Effector memory CD4-positive, alpha-beta T cell (primary cell): Measurements from ENCODE around the gene YPEL1.

ENCODE experiments used
- DNase-seq, 3 donors: peaks; one replicate each; pipeline ENCODE4 v3.0.0-alpha.2; 2020
- H3K27ac ChIP-seq: 2 replicates; pipeline ENCODE4 v1.7.0; 2013; ENCODE audit warnings: mild to moderate bottlenecking, low read length, moderate library complexity; ENCODE audit not compliant: insufficient read depth, poor library complexity, severe bottlenecking
- H3K27me3 ChIP-seq: replicated peaks from 2 replicates; pipeline ENCODE4 v1.7.0; 2013; ENCODE audit warnings: mild to moderate bottlenecking, low read length; ENCODE audit not compliant: insufficient read depth, control insufficient read depth, poor library complexity, severe bottlenecking
- H3K36me3 ChIP-seq: 2 replicates; pipeline ENCODE4 v1.7.0; 2013; ENCODE audit warnings: mild to moderate bottlenecking, low read length, moderate library complexity; ENCODE audit not compliant: control insufficient read depth, insufficient read depth
- H3K4me1 ChIP-seq: 2 replicates; pipeline ENCODE4 v1.7.0; 2013; ENCODE audit warnings: low read length, mild to moderate bottlenecking; ENCODE audit not compliant: control insufficient read depth, insufficient read depth, poor library complexity, severe bottlenecking
- H3K4me3 ChIP-seq: 2 replicates; pipeline ENCODE4 v1.7.0; 2013; ENCODE audit warnings: low read length, low read depth, mild to moderate bottlenecking; ENCODE audit not compliant: insufficient read depth, poor library complexity, severe bottlenecking
- H3K9me3 ChIP-seq: 2 replicates; pipeline ENCODE4 v1.7.0; 2013; ENCODE audit warnings: mild to moderate bottlenecking, low read length, moderate library complexity; ENCODE audit not compliant: control insufficient read depth

YPEL1 gene

GRCh38 chr22:21712751-21713427 lies 22.7 kb downstream of the YPEL1 start:
- no peak overlapping the region for H3K27ac ChIP-seq
- H3K27me3 ChIP-seq: no peaks in the 10 kb centered on the region
- peak; percentile 22 to 42 (median 39) for DNase-seq
- H3K9me3 ChIP-seq: no peaks in the 10 kb centered on the region
- no peaks in the 10 kb centered on the region for H3K36me3 ChIP-seq
- H3K4me1 ChIP-seq: no peaks in the 10 kb centered on the region
- H3K4me3 ChIP-seq: no peak overlapping the region

GRCh38 chr22:21711851-21712250 lies 23.7 kb downstream of the YPEL1 start:
- DNase-seq: no peak
- no peaks in the 10 kb centered on the region for H3K9me3 ChIP-seq
- no peaks in the 10 kb centered on the region for H3K36me3 ChIP-seq
- H3K27me3 ChIP-seq: no peaks in the 10 kb centered on the region
- no peak overlapping the region for H3K27ac ChIP-seq
- no peaks in the 10 kb centered on the region for H3K4me1 ChIP-seq
- H3K4me3 ChIP-seq: no peak overlapping the region

DNA sequence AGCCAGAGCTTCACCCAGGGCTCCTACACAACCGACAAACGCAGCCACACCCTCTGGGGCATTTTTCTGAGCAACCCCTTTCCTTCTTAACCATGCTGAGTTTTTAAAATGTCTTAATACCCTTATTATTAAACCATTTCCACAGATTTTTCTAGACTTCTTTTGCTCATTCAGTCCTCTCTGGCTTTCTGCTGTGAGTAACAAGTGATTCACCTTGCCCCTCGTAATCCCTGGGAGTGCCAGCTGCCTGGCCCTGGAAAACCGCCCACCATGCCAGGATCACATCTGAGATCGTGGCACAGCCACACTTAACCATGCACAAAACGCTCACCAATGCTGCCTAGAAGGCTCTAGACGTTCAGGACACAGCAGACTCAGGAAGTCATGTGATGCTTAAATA lies 25.4 kb downstream of the YPEL1 start:
- Histone ChIP-seq H3K27me3 (no peaks in the 10 kb centered on the region), H3K36me3 (no peaks in the 10 kb centered on the region), H3K4me3 (no peak overlapping the region), H3K4me1 (no peaks in the 10 kb centered on the region), H3K27ac (no peak overlapping the region), H3K9me3 (no peaks in the 10 kb centered on the region)
- no peak for DNase-seq

DNA sequence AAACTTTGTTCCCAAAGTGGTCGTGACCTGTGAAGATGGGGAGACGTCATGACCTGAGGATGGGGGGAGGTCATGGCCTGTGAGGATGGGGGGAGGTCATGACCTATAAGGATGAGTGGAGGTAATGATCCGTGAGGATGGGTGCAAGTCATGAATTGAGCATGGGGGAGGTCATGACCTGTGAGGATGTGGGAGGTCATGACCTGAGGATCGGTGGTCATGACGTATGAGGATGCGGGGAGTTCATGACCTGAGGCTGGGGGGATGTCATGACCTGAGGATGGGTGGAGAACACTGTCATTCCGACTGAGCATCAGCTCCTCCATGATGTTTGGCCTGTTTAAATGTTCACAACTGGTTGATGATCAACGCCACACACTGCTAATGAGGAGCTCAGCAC lies 25.9 kb downstream of the YPEL1 start:
- Histone ChIP-seq H3K27ac (no peak overlapping the region), H3K27me3 (no peaks in the 10 kb centered on the region)

DNA sequence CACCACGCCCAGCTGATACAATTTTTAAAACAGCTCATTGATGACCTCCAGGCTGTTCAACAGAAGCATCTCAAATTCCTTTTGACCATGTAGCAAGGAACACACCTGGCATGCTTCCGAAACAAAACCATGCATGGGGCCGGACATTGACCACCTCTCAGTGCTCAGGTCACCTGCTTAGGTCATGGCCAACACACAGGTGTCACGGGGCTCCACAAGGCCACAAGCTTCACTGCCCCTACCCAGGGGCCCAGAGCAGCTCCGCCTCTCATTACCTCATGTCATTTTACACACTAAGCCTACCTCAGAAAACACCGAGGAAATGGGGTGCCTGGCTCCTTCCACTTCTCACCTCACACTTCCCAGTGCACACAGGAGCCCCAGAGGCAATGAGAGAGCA lies 26.6 kb downstream of the YPEL1 start:
- Histone ChIP-seq H3K27me3 (no peaks in the 10 kb centered on the region), H3K36me3 (no peaks in the 10 kb centered on the region), H3K9me3 (no peaks in the 10 kb centered on the region), H3K4me3 (no peak overlapping the region), H3K27ac (no peak overlapping the region), H3K4me1 (no peaks in the 10 kb centered on the region)
- DNase-seq: no peak

More for the DNA sequence above, 25.9 kb downstream of the YPEL1 start:
- Histone ChIP-seq H3K9me3 (no peaks in the 10 kb centered on the region), H3K36me3 (no peaks in the 10 kb centered on the region), H3K4me3 (no peak overlapping the region), H3K4me1 (no peaks in the 10 kb centered on the region)
- no peak for DNase-seq

- H3K4me1 ChIP-seq: no peaks in the 10 kb centered on the region
- no peaks in the 10 kb centered on the region for H3K36me3 ChIP-seq
- H3K9me3 ChIP-seq: no peaks in the 10 kb centered on the region
- no peaks in the 10 kb centered on the region for H3K27me3 ChIP-seq
- DNase-seq: no peak
- H3K27ac ChIP-seq: no peak overlapping the region
- no peak overlapping the region for H3K4me3 ChIP-seq
Observed at GRCh38 chr22:21707677-21708076, 27.9 kb downstream of the YPEL1 start.

DNA sequence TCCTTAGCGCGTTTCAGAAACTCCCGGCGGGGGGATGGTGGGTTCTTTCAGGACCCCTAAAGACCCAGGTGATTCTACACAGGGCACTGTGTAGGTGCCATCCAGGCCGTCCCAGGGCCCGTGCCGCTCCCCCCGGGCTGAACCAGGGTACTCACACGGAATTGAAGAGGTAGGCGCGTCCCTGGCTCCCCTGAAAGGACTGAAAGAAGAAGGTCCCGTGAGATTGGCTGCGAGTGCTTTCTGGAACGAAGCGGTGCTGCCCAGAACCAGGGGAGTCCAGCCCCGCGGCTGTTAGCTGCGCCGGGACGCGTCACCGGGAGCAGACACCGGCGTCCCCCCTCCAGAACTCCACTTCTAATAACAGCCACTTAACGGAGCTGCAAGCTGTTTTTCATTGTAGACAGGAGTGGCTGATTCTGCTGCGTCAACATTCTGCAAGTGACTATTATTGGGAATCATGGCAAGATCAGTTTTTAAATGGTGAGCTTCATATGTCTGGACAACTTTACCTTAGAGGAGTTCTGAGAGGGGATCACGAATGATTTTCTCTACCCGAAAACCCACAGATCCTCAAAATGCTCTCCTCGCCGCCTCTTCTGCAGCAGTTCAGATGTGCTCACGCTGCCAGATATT lies 31.8 kb downstream of the YPEL1 start:
- DNase-seq: no peak
- H3K4me3 ChIP-seq: no peak overlapping the region
- H3K36me3 ChIP-seq: peaks cover 4% of the 10 kb centered on the region
- H3K27ac ChIP-seq: no peak overlapping the region
- H3K4me1 ChIP-seq: no peaks in the 10 kb centered on the region
- H3K9me3 ChIP-seq: no peaks in the 10 kb centered on the region
- no peaks in the 10 kb centered on the region for H3K27me3 ChIP-seq

- H3K4me1 ChIP-seq: no peaks in the 10 kb centered on the region
- peaks cover 4% of the 10 kb centered on the region for H3K36me3 ChIP-seq
- H3K4me3 ChIP-seq: no peak overlapping the region
- DNase-seq: no peak
- no peak overlapping the region for H3K27ac ChIP-seq
- H3K27me3 ChIP-seq: no peaks in the 10 kb centered on the region
- H3K9me3 ChIP-seq: no peaks in the 10 kb centered on the region
Observed at GRCh38 chr22:21702700-21703683, 32.6 kb downstream of the YPEL1 start.

DNA sequence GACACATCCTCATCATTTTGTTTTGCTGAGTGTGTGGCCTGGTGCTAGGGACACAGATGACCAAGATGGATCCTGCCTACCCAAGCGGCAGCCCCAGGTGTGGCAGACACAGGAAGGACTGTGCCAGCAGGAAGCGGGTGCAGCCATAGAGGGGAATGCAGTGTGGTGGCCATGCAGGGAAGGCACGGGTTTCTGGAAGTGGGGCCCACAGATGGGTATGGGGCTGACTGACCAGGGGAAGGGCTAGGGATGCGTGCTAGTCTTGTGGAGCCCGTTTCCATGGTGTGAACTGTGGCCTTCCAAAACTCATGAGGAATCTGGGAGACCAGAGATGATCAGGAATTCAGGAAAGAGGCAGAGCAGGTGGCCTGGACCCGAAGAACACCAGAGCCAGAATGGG lies 33.5 kb downstream of the YPEL1 start:
- Histone ChIP-seq H3K9me3 (no peaks in the 10 kb centered on the region), H3K4me3 (no peak overlapping the region), H3K27ac (no peak overlapping the region), H3K27me3 (no peaks in the 10 kb centered on the region), H3K4me1 (no peaks in the 10 kb centered on the region), H3K36me3 (peaks cover 7% of the 10 kb centered on the region)
- no peak for DNase-seq
